ENCODE measurements around the gene SCYGR4. TPM values are rescaled to one million over a fixed set of nuclear protein-coding genes. Genes with fewer than 3 reads are reported as not detected.

The SCYGR4 gene
- not detected in 2 replicates for polyA plus RNA-seq (2011; rRNA removed)
- not detected in 2 replicates for polyA plus RNA-seq (2012; cell fraction: cytosol; rRNA removed)
- polyA plus RNA-seq (2012; cell fraction: nucleus; rRNA removed): 0.06 TPM in 2 replicates
- polyA plus RNA-seq (2017; fragmentation: RNase III; extraction: RNeasy Plus Mini Kit Qiagen cat#74134 plus additional on column Dnase treatment): not detected in 3 replicates
- polyA minus RNA-seq (2011; rRNA and poly(A)+ RNA removed): not detected in 2 replicates

- ChIA-PET CTCF (no interaction called here), POLR2A (no interaction called here)
- no peak for DNase-seq (ENCODE audit: low read depth in 1 of 2, low spot score in 1 of 2)
- 79% methylated on average over 12 of the region's 20 CpGs for WGBS (ENCODE audit: missing lambda C conversion rate)
- H3K4me1 ChIP-seq: no peaks in the 10 kb centered on the region
- no peak within 1 kb of the TSS for H3K4me2 ChIP-seq
- H3K27ac ChIP-seq: no peak within 1 kb of the TSS
- no peak for FAIRE-seq
- no peak within 1 kb of the TSS for H3K4me3 ChIP-seq
- TF ChIP-seq NPAS2 (CRISPR knock-in tag; IDR thresholded peaks at IDR 0.05; ENCODE audit: borderline replicate concordance) (no peak), SREBF2 (IDR thresholded peaks at IDR 0.05) (no peak), ZNF302 (CRISPR knock-in tag; IDR thresholded peaks at IDR 0.05) (no peak), E2F6 (IDR thresholded peaks at IDR 0.05; ENCODE audit: borderline replicate concordance, low read depth) (no peak), NR3C1 (IDR thresholded peaks at IDR 0.05) (no peak), PHF8 (IDR thresholded peaks at IDR 0.05; ENCODE audit: borderline replicate concordance, low read depth) (no peak)
- ATAC-seq: no peak
- H3K9me3 ChIP-seq: no peaks in the 10 kb centered on the region
These were observed at the start of gene SCYGR4 for GRCh38 chr2:227617316-227618230. Gene SCYGR4, plus strand, starts transcription at chr2:227617498. Its CDS starts 0 bp downstream, at chr2:227617498.

GRCh38 chr2:227568852-227569169, 48.5 kb upstream of the SCYGR4 start:
- peak; percentile 51 for TF ChIP-seq HOXA7 (CRISPR knock-in tag; IDR thresholded peaks at IDR 0.05)
- TF ChIP-seq FOSB (CRISPR knock-in tag; IDR thresholded peaks at IDR 0.05): no peak
- no peak overlapping the region for H3K4me3 ChIP-seq
- ATAC-seq (no peak), FAIRE-seq (no peak), DNase-seq (ENCODE audit: low read depth in 1 of 2, low spot score in 1 of 2) (no peak)
- CTCF ChIA-PET: interaction anchor here (1.7 kb wide), 1 partner anchor 163 kb away, joined by 9 read pairs; no protein-coding TSS in a partner anchor
- no peak overlapping the region for H3K4me2 ChIP-seq
- peaks cover 18% of the 10 kb centered on the region; the same call in 1 of the 3 replicates for H3K4me1 ChIP-seq
- no peak overlapping the region for H3K27ac ChIP-seq
- H3K9me3 ChIP-seq: no peaks in the 10 kb centered on the region
- WGBS (ENCODE audit: missing lambda C conversion rate): 90% methylated on average over 2 of the region's 2 CpGs
- POLR2A ChIA-PET: no interaction called here

GRCh38 chr2:227570615-227571014, 46.7 kb upstream of the SCYGR4 start:
- WGBS (ENCODE audit: missing lambda C conversion rate): 78% methylated on average over 1 of the region's 1 CpG
- TF ChIP-seq FOXS1 (CRISPR knock-in tag; IDR thresholded peaks at IDR 0.05) (no peak), JUNB (IDR thresholded peaks at IDR 0.05) (no peak), TFCP2L1 (CRISPR knock-in tag; IDR thresholded peaks at IDR 0.05) (peak; percentile 10; the same call in 1 of the 2 replicates), RARB (CRISPR knock-in tag; IDR thresholded peaks at IDR 0.05) (peak; percentile 58; the same call in 1 of the 2 replicates), HOXA7 (CRISPR knock-in tag; IDR thresholded peaks at IDR 0.05) (peak; percentile 91), CBX8 (IDR thresholded peaks at IDR 0.05) (no peak)
- CTCF ChIA-PET: interaction anchor here (0.6 to 1.4 kb wide), 2 partner anchors 195 to 196 kb away, joined by 3 to 4 read pairs; no protein-coding TSS in a partner anchor
- Histone ChIP-seq H3K4me2 (no peak overlapping the region), H3K4me3 (no peak overlapping the region), H3K4me1 (peaks cover 18% of the 10 kb centered on the region; the same call in 1 of the 3 replicates), H3K9me3 (no peaks in the 10 kb centered on the region), H3K27ac (peak overlapping the region in 1 of 2 experiments; percentile 10; a peak in 1 of 6 replicates)
- no peak for FAIRE-seq
- POLR2A ChIA-PET: no interaction called here
- DNase-seq (ENCODE audit: low read depth in 1 of 2, low spot score in 1 of 2): no peak
- peak in 1 of 2 experiments; percentile 2; a peak in 3 of 6 replicates for ATAC-seq

- no peak for FAIRE-seq
- POLR2A ChIA-PET: no interaction called here
- no peak for ATAC-seq
- no peak for TF ChIP-seq RARB (CRISPR knock-in tag; IDR thresholded peaks at IDR 0.05)
- TF ChIP-seq MAFK (IDR thresholded peaks at IDR 0.05; ENCODE audit: partially characterized antibody): no peak
- no peak for TF ChIP-seq PHF8 (IDR thresholded peaks at IDR 0.05; ENCODE audit: borderline replicate concordance, low read depth)
- TF ChIP-seq FOSL2 (IDR thresholded peaks at IDR 0.05): no peak
- TF ChIP-seq FOSL2 (CRISPR knock-in tag; IDR thresholded peaks at IDR 0.05): no peak
- no peak for TF ChIP-seq REST (IDR thresholded peaks at IDR 0.05)
- TF ChIP-seq KDM1A (IDR thresholded peaks at IDR 0.05; ENCODE audit: low read depth): no peak
- no peak for TF ChIP-seq NPAS2 (CRISPR knock-in tag; IDR thresholded peaks at IDR 0.05; ENCODE audit: borderline replicate concordance)
- TF ChIP-seq JUN (IDR thresholded peaks at IDR 0.05): no peak
- TF ChIP-seq CBX8 (IDR thresholded peaks at IDR 0.05): no peak
- no peak for TF ChIP-seq ZNF302 (CRISPR knock-in tag; IDR thresholded peaks at IDR 0.05)
- no peak for TF ChIP-seq CTCF (IDR thresholded peaks at IDR 0.05)
- no peak overlapping the region for H3K27ac ChIP-seq
- H3K9me3 ChIP-seq: no peaks in the 10 kb centered on the region
- DNase-seq (ENCODE audit: low read depth in 1 of 2, low spot score in 1 of 2): no peak
- no peak overlapping the region for H3K4me2 ChIP-seq
- H3K4me1 ChIP-seq: peaks cover 18% of the 10 kb centered on the region
- no peak overlapping the region for H3K4me3 ChIP-seq
- CTCF ChIA-PET: no interaction called here
These were observed 41.2 kb upstream of the SCYGR4 start for GRCh38 chr2:227576110-227576509.
